Occipital lobe (tissue), 2 donors: ENCODE measurements around the gene TTK. TPM values are rescaled to one million over a fixed set of nuclear protein-coding genes. Genes with fewer than 3 reads are reported as not detected.
"Not testable (repeated sequence)": the region's sequence is repeated elsewhere in the genome, so short reads cannot be mapped to it uniquely, and the experiment has no call there.

Experiments
- DNase-seq: peaks from one replicate; lab custom pipeline; 2025; lab: John Stamatoyannopoulos, UW
- total RNA-seq: library from RNA; depleted of rRNA; stranded (reverse); fragments of >200 nt; gene quantifications from one replicate; pipeline ENCODE4 v1.2.3, GENCODE V29; 2014

TTK gene
- total RNA-seq, 1 donor from 2014 or later, result 4.2 TPM

GRCh38 chr6:80021131-80021530 lies 16.7 kb downstream of the TTK start:
- no peak for DNase-seq

DNA sequence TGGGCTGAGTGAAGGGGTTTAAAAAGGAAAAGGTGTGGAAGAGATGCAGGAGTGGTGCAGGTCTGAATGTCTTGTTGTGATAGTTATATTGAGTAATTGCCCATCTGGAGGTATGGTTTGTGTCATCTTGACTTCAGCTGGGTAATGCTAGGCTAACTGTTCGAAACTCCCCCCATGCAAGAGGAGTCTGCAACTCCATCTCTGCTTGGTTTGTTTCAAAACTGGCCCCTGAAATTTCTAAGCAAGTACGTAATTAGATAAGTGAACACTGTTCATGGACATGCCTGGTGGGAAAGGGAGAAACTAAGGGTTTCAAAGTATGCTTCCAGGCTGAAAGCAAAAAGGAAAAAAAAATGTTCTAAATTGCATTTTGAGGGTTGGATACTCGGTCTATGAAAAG lies 17.1 kb downstream of the TTK start:
- no peak for DNase-seq

DNA sequence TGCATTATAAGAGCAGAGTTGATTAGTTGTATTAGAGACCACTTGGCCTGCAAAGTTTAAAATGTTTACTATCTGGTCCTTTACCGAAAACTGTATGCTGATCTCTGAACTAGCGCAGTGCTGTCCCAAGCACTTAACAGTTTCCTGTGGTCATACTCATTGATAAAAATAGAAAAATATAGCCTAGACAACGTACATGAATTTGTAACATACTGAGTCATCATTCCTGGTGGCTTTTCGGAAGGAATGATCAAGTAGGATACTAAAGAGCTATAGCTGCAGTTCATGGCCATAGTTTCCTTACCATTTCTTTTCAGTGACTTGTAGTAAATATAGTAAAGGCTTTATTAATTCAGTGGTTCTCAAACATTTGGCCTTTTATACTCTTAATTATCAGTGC lies 18.4 kb downstream of the TTK start:
- DNase-seq, result no peak

GRCh38 chr6:80028589-80028988 lies 24.1 kb downstream of the TTK start:
- no peak for DNase-seq

- no peak for DNase-seq
Measured at GRCh38 chr6:80029470-80029869, 25.0 kb downstream of the TTK start.

- DNase-seq, result not testable (repeated sequence)
Measured at GRCh38 chr6:80048220-80048619, 43.8 kb downstream of the TTK start.

- no peak for DNase-seq
Measured at GRCh38 chr6:80060774-80061173, 56.3 kb downstream of the TTK start.

- not testable (repeated sequence) for DNase-seq
Measured at GRCh38 chr6:80068146-80068545, 63.7 kb downstream of the TTK start.

GRCh38 chr6:80070431-80070830 lies 66.0 kb downstream of the TTK start:
- not testable (repeated sequence) for DNase-seq

DNA sequence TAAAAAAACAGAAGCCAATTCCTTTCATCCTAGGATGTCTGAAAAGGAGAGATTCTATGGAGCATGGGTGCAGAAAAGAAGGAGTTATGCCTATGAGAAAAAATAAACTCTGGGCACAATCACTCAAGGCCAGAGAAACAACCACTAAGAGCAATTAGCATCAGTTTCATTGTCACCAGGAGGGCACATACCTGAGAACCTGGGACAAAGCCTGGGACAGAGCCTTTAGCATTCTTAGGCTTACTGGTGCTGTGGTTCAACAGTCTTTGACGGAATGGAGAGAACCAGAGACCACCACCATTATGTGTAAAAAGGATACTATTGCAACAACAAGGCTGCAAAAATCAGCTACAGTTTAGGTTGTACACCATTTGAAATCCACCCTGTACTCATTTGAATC lies 72.6 kb downstream of the TTK start:
- DNase-seq, result no peak

- no peak for DNase-seq
Measured at GRCh38 chr6:80088637-80089036, 84.2 kb downstream of the TTK start.

DNA sequence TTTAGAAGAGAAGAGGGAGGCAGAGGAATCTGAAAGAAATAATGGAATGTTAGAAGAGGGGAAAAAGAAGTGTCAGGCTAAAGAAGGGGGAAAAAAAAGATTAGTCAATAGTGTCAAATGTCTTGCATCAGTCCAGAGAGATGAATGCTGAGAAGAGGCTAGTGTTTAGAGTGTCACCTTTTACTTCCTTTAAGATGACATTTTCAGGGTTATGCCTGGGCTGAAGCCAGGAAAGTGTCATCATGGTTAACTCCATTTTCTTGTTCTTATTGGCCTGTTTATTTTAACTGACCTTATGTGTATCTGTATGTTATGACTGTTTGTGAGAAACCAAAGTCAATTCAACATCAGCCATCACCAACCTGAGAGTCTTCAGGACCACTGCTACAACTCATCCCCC lies 87.1 kb downstream of the TTK start:
- DNase-seq, result no peak

Other genes starting within 250 kb of the TTK start
- 45.1 TPM for gene ELOVL4, start 57.1 kb upstream of the TTK start, total RNA-seq
- 19.8 TPM for gene BCKDHB, start 102.0 kb downstream of the TTK start, total RNA-seq